AG09309 (cell line): ENCODE data around the gene HMGXB3.

Experiments
- DNase-seq: peaks from one replicate; pipeline ENCODE4 v3.0.0-alpha.2; 2010; ENCODE audit warnings: low read depth
- H3K4me3 ChIP-seq: 2 replicates; pipeline ENCODE4 v1.5.1; 2011; ENCODE audit warnings: mild to moderate bottlenecking, low read depth, low read length, moderate library complexity; ENCODE audit not compliant: control insufficient read depth
- CTCF ChIP-seq: IDR thresholded peaks from 2 replicates; pipeline ENCODE4 v1.5.1; 2011; ENCODE audit warnings: mild to moderate bottlenecking, low read depth, low read length, inconsistent platforms; ENCODE audit not compliant: insufficient read depth, control insufficient read depth; ENCODE audit errors: missing control alignments

Gene HMGXB3

GRCh38 chr5:150092159-150092787 is 91.7 kb downstream of the HMGXB3 start:
- DNase-seq = no peak
- TF ChIP-seq CTCF = no peak
- H3K4me3 ChIP-seq = no peak overlapping the region

GRCh38 chr5:150097152-150097551 is 96.6 kb downstream of the HMGXB3 start:
- TF ChIP-seq CTCF = no peak
- H3K4me3 ChIP-seq = no peak overlapping the region
- no peak for DNase-seq

- H3K4me3 ChIP-seq = no peak overlapping the region
- DNase-seq = no peak
- no peak for TF ChIP-seq CTCF
Measured at GRCh38 chr5:150101023-150101422, 100.5 kb downstream of the HMGXB3 start.
